Transverse colon (tissue), 4 donors: ENCODE measurements around the gene DNM1.

Experiments
- CTCF ChIP-seq, 5 experiments: fragments of 200-600 bp in 3 of 5; fragments of 450-650 bp in 2 of 5; sonication (generic) in 3 of 5; IDR thresholded peaks; 1 replicate in 2 of 5; 2 replicates in 3 of 5; pipeline ENCODE4 v1.5.1; 2016 to 2017; ENCODE audit warnings: antibody characterized with exemption in 5 of 5, inconsistent platforms in 3 of 5, mild to moderate bottlenecking in 2 of 5, moderate library complexity in 1 of 5
- EP300 ChIP-seq: sonication (generic); formaldehyde crosslinking; IDR thresholded peaks from one replicate; pipeline ENCODE4 v1.6.1; 2017; ENCODE audit warnings: antibody characterized with exemption, low read depth
- POLR2A ChIP-seq: fragments of 450-650 bp; IDR thresholded peaks from one replicate; pipeline ENCODE4 v1.6.1; 2016; ENCODE audit warnings: antibody characterized with exemption, mild to moderate bottlenecking, moderate library complexity
- POLR2AphosphoS5 ChIP-seq, 3 donors: sonication (generic); formaldehyde crosslinking; IDR thresholded peaks; one replicate each; pipeline ENCODE4 v1.6.1; 2016; ENCODE audit warnings: antibody characterized with exemption in 3 of 3

GRCh38 chr9:128244837-128245231, 41.7 kb downstream of the DNM1 start:
- TF ChIP-seq CTCF (IDR thresholded peaks at IDR 0.05) (no peak), POLR2A (peak; percentile 17), EP300 (no peak), POLR2AphosphoS5 (IDR thresholded peaks at IDR 0.05) (peak; percentile 36 to 49 (median 43))
